Adipocyte (in vitro differentiated cells): ENCODE measurements around the gene RGMB.
A peak's percentile ranks its signal among the peaks of the same experiment; 100 is the strongest.

Experiments used
- DNase-seq: peaks from one replicate; pipeline ENCODE4 v3.0.0-alpha.2; 2015; ENCODE audit warnings: low read depth
- H3K27me3 ChIP-seq: replicated peaks from 2 replicates; pipeline ENCODE4 v1.7.0; 2013; ENCODE audit warnings: mild to moderate bottlenecking, low read length, moderate library complexity; ENCODE audit not compliant: control insufficient read depth, insufficient read depth
- H3K36me3 ChIP-seq: 2 replicates; pipeline ENCODE4 v1.7.0; 2013; ENCODE audit warnings: low read length, mild to moderate bottlenecking, moderate library complexity; ENCODE audit not compliant: control insufficient read depth, insufficient read depth, severe bottlenecking
- H3K4me1 ChIP-seq: 2 replicates; pipeline ENCODE4 v1.7.0; 2013; ENCODE audit warnings: mild to moderate bottlenecking, low read length, moderate library complexity; ENCODE audit not compliant: control insufficient read depth, insufficient read depth
- H3K4me3 ChIP-seq: 2 replicates; pipeline ENCODE4 v1.7.0; 2013; ENCODE audit warnings: mild to moderate bottlenecking, low read length, moderate library complexity
- H3K9ac ChIP-seq: 2 replicates; pipeline ENCODE4 v1.7.0; 2013; ENCODE audit warnings: mild to moderate bottlenecking, low read length, moderate library complexity
- H3K9me3 ChIP-seq: 2 replicates; pipeline ENCODE4 v1.7.0; 2013; ENCODE audit warnings: mild to moderate bottlenecking, low read length, moderate library complexity; ENCODE audit not compliant: control insufficient read depth

RGMB gene

GRCh38 chr5:98786191-98786853 is 12.9 kb downstream of the RGMB start:
- Histone ChIP-seq H3K4me3 (peak overlapping the region; percentile 31), H3K27me3 (no peaks in the 10 kb centered on the region), H3K9ac (peak overlapping the region; percentile 46), H3K9me3 (no peaks in the 10 kb centered on the region), H3K4me1 (peaks cover 64% of the 10 kb centered on the region), H3K36me3 (peaks cover 74% of the 10 kb centered on the region)
- peak; percentile 71 for DNase-seq

DNA sequence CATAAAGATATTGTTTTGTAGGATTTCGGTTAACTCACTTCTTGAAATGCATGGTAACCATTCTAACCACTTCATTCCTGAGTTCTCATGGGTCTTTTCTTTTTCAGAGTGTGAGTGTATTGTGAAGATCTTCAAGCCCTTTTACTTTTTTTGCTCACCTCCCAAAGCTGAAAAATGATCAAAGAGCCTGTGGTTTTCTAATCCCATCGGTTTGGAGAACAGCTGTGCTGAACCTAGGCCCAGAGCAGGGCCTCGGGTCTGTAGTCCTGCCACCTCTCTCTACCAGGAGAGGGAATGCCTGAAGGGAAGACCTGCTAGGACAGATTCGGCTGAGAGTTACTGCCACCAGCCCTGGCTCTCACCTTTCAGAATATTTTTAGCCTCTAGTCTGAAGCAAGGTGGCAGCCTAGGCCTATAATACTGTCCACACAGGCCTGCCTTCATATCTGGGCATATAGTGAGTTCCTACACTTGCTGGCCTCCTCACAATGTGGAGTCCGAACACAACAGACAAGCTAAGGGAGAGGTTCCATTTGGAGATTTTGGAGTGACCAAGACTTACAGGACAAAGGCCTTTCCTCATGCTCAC is 13.8 kb downstream of the RGMB start:
- Histone ChIP-seq H3K36me3 (peaks cover 65% of the 10 kb centered on the region), H3K9ac (no peak overlapping the region), H3K9me3 (no peaks in the 10 kb centered on the region), H3K4me1 (peaks cover 67% of the 10 kb centered on the region), H3K27me3 (no peaks in the 10 kb centered on the region), H3K4me3 (no peak overlapping the region)
- DNase-seq, result no peak

DNA sequence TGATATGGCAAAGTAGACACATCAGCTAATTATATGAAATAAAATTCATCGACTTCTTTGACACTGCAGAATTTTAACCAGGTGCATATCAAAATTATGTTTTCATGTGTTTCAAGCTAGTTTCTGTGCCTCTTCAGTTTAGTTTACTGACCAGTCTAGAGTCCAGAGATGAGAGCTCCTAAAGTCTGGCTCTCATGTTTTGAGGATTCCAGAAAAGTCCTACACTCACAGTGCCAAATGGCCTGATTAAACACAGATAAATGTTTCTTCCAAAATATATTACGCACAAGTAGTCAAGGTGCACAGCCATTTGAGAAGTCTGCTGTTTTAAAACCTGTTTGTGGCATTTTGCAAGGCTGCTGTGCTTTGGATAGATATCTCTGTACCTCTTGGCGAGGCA is 15.6 kb downstream of the RGMB start:
- H3K4me1 ChIP-seq, result peaks cover 65% of the 10 kb centered on the region
- H3K9ac ChIP-seq, result no peak overlapping the region
- H3K36me3 ChIP-seq, result peaks cover 60% of the 10 kb centered on the region
- no peak for DNase-seq
- H3K27me3 ChIP-seq, result no peaks in the 10 kb centered on the region
- no peak overlapping the region for H3K4me3 ChIP-seq
- H3K9me3 ChIP-seq, result no peaks in the 10 kb centered on the region

DNA sequence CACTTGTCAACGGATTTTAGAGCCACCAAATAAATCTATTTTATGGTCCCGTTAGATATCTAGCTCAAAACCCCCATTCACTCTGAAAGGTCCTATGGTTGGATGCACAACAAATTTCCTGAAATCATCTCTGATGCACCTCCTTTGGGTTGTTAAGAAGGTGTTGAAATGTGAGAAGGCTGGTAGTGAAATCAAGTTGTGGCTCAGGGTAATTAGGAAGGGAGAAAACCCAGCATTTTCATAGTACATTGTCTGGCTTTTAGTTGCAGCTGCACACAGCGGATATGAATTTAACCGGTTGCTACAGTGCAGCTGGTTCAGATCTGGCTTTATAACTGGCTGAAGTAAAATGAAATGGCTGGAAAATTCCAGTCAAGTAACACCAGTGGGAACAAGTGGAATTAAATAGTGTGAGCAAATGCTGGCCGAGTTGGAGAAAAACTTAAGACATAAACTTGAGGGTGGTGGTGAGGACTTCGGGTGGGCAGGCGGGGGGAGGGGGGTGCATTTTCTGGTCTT is 17.6 kb downstream of the RGMB start:
- DNase-seq, result no peak
- Histone ChIP-seq H3K36me3 (peaks cover 65% of the 10 kb centered on the region), H3K4me1 (peaks cover 47% of the 10 kb centered on the region), H3K9ac (no peak overlapping the region), H3K9me3 (no peaks in the 10 kb centered on the region), H3K27me3 (no peaks in the 10 kb centered on the region), H3K4me3 (no peak overlapping the region)

GRCh38 chr5:98791898-98792580 is 18.6 kb downstream of the RGMB start:
- DNase-seq, result no peak
- H3K36me3 ChIP-seq, result peaks cover 62% of the 10 kb centered on the region
- H3K4me3 ChIP-seq, result no peak overlapping the region
- no peak overlapping the region for H3K9ac ChIP-seq
- H3K4me1 ChIP-seq, result peaks cover 40% of the 10 kb centered on the region
- no peaks in the 10 kb centered on the region for H3K27me3 ChIP-seq
- no peaks in the 10 kb centered on the region for H3K9me3 ChIP-seq

DNA sequence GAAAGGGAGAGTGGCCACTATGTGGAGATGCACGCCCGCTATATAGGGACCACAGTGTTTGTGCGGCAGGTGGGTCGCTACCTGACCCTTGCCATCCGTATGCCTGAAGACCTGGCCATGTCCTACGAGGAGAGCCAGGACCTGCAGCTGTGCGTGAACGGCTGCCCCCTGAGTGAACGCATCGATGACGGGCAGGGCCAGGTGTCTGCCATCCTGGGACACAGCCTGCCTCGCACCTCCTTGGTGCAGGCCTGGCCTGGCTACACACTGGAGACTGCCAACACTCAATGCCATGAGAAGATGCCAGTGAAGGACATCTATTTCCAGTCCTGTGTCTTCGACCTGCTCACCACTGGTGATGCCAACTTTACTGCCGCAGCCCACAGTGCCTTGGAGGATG is 19.8 kb downstream of the RGMB start:
- no peaks in the 10 kb centered on the region for H3K9me3 ChIP-seq
- DNase-seq, result no peak
- H3K27me3 ChIP-seq, result no peaks in the 10 kb centered on the region
- H3K36me3 ChIP-seq, result peaks cover 50% of the 10 kb centered on the region
- H3K4me3 ChIP-seq, result no peak overlapping the region
- H3K4me1 ChIP-seq, result peaks cover 33% of the 10 kb centered on the region
- H3K9ac ChIP-seq, result no peak overlapping the region

DNA sequence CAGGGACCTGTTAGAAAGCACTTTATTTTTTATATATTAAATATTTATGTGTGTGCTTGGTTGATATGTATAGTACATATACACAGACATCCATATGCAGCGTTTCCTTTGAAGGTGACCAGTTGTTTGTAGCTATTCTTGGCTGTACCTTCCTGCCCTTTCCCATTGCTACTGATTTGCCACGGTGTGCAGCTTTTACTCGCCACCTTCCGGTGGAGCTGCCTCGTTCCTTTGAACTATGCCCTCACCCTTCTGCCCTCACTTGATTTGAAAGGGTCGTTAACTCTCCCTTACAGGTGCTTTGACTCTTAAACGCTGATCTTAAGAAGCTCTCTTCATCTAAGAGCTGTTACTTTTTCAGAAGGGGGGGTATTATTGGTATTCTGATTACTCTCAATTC is 20.5 kb downstream of the RGMB start:
- Histone ChIP-seq H3K9me3 (no peaks in the 10 kb centered on the region), H3K9ac (no peak overlapping the region), H3K27me3 (no peaks in the 10 kb centered on the region), H3K4me3 (no peak overlapping the region), H3K4me1 (peaks cover 26% of the 10 kb centered on the region), H3K36me3 (peaks cover 42% of the 10 kb centered on the region)
- DNase-seq, result no peak

DNA sequence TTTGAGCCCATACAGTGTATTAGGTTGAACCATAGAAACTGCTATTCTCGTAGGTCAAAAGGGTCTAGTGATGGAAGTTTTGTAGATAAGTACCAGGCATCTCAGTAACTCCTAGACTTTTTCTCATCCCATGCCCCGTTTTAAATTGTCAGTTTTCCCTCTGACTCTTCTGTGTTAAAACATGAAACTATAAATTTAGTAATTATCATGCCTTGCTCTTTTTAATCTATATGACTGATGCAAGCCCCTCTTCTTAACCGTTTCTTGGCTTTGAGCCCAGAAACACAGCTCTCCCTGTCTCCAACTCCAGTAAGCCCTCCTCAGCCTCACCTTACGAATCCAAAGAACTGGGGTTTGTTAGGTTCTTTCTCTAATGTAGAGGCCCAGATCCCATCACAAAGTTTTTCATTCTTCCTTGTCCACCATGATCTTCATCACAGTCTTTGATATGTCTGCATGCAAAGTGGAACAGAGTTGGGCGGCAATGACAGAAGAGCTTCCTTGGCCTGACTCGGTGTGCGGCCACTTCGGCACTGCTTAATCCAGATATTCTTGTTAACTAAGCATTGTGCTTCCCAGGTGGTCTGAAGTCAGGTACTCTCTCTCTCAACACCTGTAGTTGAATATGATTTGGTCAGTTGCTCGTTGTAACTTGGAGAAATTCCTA is 21.1 kb downstream of the RGMB start:
- H3K36me3 ChIP-seq, result peaks cover 38% of the 10 kb centered on the region
- no peak for DNase-seq

GRCh38 chr5:98795243-98795642 is 21.8 kb downstream of the RGMB start:
- Histone ChIP-seq H3K36me3 (peaks cover 34% of the 10 kb centered on the region), H3K9me3 (no peaks in the 10 kb centered on the region), H3K27me3 (no peaks in the 10 kb centered on the region), H3K4me3 (no peak overlapping the region), H3K9ac (peak overlapping the region; percentile 35), H3K4me1 (peaks cover 15% of the 10 kb centered on the region)
- no peak for DNase-seq

More for the DNA sequence above, 21.1 kb downstream of the RGMB start:
- Histone ChIP-seq H3K4me1 (peaks cover 21% of the 10 kb centered on the region), H3K4me3 (no peak overlapping the region), H3K9me3 (no peaks in the 10 kb centered on the region), H3K9ac (no peak overlapping the region), H3K27me3 (no peaks in the 10 kb centered on the region)

- H3K27me3 ChIP-seq, result no peaks in the 10 kb centered on the region
Measured at GRCh38 chr5:98796197-98796972, 22.9 kb downstream of the RGMB start.

More at GRCh38 chr5:98796197-98796972, 22.9 kb downstream of the RGMB start:
- H3K36me3 ChIP-seq, result peaks cover 28% of the 10 kb centered on the region
- H3K4me3 ChIP-seq, result no peak overlapping the region
- peak; percentile 85 for DNase-seq
- H3K9me3 ChIP-seq, result no peaks in the 10 kb centered on the region
- H3K4me1 ChIP-seq, result peaks cover 8% of the 10 kb centered on the region
- peak overlapping the region; percentile 35 for H3K9ac ChIP-seq
